Effector CD8-positive, alpha-beta T cell (primary cell): ENCODE data around the gene KCNA5.

Experiments used
- DNase-seq: peaks from one replicate; lab custom pipeline; 2025; lab: John Stamatoyannopoulos, UW

The KCNA5 gene

DNA sequence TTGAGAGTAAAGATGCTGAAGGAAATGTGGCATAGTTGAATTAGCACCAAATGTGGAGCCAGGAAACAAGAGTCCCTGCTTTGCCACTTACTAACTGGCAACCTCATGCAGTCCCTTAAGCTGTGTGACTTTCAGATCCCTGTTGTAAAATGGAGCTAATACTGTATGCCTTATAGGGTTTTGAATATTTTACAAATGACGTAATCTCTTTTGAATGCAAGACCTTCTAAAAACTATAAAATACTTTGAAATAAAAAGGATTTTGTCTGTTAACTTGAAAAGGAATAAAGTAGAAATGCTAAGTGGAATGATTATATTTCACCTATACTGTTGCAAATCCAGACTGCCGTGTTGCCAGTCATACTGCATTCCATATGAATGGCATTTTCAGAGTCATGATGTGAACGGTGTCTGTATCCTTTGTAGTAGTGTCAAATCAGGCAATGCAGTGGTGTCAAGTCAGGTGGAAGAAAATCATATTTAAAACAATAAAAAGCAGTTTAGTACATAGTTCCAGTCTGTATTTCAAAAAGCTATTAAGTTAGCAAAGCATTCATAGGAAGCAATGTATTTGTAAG lies 21.3 kb downstream of the KCNA5 start:
- no peak for DNase-seq

DNA sequence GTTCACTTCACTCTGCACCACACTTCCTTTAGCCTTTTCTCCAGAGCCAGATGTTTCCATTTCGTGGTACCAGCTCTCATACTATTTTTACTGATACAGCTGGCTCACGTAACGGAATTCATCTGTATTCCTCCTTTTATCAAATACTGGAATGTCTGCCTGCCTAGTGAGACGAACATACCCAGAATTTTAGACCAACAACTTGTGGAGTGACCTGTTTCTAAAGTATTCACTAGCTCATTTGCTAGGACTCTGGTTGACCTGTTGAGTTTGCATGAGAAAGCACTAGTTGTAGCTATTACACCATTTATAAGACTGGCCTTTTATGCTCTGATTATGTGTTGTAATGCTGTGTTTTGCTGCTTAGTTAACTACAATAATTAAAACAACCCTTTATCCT lies 22.6 kb downstream of the KCNA5 start:
- DNase-seq = no peak

DNA sequence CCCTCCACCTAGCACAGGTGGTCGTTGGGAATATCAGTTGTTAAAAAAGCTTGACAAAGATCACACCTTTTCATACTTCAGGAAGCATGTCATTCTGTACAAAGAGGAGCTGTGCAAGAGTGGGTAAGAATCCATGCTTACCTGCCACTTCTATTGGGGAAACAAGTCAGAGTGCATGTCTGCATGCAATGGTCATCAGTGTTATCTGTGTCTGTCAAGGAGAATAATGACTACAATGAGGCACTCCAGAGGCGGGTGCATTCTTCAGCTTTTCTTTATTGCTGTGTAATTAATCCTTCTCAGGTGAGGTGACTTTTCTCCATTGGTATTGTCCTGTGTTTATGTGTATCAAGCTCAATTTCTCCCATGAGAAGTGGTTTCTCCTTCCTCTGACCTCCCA lies 24.4 kb downstream of the KCNA5 start:
- DNase-seq = no peak

DNA sequence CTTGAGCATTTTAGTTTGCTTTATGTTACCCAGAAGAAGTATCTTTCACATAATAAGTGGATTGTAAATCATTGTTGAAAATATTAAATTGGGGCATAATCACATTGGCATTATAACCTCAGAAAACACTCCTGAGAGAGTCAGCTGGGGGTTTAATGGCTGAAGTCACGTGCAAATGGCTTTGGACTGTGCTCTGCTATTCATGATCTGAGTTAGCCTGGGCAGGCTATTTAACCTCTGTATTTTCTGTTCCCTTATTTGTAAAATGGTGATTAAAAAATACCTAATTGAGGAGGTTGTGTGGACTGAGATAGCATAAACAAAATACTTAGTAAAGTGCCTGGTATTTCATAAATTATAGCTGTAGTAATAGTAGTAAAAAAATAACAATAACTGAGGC lies 24.9 kb downstream of the KCNA5 start:
- no peak for DNase-seq

DNA sequence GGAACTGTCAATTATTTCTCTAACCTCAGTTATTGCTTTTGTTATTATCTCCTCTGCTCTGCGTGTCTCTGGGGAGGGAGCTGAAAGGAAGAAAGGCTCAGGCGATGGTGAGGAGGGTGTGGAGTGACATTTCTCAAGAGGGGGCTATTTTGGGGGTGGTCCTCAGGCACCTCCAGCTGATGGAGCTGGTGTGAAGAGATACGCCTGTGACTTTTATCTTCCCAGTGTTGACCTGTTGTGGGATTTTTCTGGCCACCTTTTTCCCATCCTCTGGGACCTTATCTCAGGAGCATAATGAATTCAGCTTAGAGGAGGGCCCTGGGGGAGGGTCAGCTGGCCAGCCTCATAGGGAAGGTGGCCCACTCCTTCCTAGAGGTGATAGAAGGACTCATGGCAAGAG lies 26.4 kb downstream of the KCNA5 start:
- DNase-seq = no peak

DNA sequence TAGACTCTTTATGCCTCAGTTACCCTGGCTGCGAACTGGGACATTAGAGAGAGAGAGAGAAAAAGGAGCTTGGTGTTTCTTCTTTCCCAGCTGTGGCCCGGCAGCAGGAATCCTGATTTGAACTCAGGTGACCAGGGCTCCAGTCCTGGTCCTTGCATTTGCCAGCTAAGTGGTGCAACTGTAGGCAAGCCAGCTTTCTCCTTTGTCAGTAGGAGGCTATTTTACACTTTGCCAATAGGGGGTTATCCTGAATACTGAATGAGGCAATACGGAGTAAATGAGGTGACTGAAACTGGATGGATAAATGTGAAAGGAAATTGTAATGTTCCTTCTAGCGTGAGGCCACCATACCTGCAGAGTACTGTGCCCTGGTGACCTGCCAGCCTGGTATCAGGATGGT lies 27.8 kb downstream of the KCNA5 start:
- no peak for DNase-seq

DNA sequence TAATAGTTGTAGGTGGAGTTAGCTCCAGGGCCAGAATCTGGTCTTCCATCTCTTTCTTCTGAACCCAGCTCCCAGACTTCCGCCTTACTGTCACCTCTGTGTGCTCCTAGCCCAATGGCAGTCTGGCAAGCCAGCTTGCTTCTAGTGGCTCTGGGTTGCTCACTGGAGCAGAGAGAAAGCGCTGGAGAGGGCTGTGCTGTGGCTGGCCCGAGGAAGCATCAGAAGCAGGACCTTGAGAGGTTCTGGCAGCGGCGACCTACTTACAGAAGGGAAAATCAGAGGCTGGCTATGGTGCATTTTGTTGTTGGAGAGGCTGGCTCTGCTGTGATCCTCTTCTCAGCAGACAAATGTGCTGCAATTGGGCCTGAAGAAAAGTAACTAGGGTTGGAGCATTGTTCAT lies 28.6 kb downstream of the KCNA5 start:
- no peak for DNase-seq

DNA sequence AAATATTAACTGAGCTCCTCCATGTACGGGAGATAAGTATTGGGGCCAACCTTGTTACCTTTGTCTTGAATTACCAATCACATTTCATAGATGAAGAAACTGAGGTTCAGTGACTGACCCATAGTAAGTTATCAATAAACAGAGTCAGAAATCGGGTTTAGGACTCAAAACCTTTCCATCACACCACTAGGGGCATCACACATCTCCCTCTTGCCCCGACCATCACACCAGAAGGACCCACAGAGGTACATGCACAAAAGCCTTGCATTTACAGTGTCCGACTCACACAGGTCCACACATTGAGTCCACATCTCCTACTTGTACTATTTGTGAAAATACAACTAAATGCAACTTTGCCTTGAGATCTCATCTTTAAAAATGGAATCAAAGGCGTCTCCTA lies 29.4 kb downstream of the KCNA5 start:
- no peak for DNase-seq

DNA sequence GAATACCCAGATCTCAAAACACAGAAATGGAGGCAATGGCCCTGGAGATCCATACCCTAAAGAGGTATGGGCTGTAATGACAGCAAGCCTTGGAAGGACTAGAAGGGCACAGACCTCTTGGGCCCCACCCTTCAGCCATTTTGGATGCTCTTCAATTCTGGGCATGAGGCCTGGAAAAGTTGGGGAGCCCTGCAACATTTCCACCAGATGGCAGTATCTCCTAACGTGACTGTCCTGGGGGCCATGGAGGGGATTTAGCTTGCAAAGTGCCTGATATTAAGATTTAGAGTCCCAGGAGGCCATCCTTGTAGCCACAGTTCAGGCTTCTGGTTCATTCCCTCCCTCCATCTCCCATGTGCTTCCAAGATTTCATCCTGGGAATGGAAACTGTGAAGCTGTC lies 30.2 kb downstream of the KCNA5 start:
- DNase-seq = no peak

DNA sequence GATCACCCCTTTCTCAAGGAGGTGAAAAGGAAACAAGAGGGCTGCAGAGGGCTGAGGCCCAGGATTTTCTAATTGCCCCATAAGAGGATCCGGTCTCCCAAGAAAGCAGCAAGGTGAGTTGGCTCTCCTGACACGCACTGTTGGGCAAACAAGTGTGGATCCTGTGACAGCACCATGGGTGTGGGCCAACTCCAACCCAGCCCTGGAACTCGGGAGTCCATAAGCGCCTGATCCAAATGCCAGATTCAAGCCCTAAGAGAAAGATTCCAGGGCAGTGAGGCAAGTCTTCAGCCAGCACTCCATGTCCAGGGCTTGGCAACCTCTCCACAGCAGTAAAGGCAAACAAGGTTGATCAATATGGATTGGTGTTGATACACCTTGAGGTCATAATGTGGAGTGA lies 33.1 kb downstream of the KCNA5 start:
- no peak for DNase-seq

DNA sequence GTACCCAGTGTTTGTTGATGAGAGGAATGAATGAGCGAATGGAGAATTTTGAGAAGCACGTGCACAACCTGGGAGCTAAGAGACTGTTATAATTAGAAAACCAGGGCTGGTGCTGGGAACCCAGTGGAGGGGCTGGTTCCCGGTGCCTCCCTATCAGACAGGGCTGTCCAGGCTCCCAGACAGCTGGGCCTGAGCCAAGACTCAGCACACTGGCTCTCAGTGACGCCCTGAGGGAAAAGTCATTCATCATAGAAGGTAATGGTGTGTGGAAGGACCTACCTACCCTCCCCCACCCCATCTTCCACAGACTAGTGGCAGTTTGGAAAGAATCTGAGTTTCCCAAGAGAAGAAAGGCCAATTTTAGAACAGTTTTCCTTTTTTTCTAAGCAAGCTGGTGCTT lies 34.7 kb downstream of the KCNA5 start:
- DNase-seq = no peak

DNA sequence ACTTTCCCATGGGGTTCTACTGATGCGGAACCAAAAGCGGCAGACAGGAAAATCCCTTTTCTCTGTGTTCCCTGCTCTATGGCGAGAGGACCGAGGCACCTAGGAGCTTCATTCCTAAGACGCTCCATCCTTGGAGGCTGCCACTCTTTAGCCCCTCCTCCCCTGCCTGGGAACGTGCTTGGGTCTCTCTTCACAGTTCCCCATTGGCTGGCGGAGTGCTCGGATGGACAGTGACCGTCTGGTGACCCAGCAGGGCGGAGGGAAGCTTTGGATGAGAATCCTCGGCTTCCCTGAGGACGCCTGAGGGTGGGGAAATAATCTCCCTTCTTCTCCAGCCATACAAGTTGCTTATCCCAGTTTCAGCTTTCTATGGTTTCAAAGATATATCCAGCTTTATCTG lies 37.3 kb downstream of the KCNA5 start:
- DNase-seq = no peak

DNA sequence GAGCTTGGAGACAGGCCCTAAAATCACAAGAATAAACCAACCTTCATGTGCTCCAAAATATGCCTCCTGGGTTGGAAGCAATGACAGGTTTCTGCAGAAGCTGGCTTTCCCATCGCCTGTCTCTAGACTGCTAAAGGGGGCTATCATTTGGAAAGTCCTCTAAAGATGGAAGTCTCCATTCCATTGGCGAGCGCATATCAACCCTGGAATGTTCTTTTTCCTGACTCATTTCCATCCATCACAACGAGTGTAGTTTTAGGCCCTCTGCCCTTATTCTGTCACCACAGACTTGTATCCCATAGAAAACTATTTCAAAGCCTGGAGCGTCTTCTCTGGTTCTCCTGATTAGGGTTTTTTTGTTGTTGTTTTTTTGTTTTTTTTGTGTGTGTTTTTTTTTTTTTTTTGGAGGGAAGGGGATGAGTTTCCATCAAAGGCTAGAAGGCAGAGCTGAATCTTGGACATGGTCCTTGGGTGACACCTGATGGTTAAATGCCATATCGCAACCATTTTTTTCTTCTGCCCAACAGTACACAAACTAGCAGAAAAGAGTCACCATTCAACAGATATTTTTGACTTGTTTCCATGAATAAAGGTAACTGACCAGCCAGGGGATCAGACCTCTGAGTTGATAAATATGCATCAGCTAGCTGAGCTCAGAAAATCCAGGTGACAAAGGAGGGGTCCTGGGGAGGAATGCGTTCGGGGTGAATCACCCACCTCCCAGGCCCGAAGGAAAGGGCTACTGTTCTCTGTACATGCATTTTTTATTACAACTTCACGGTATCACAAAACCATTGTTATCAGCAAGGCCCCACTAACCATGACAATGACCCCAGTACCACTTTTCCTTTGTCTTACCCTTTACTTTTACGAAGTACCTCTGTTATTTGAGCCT lies 40.5 kb downstream of the KCNA5 start:
- no peak for DNase-seq

DNA sequence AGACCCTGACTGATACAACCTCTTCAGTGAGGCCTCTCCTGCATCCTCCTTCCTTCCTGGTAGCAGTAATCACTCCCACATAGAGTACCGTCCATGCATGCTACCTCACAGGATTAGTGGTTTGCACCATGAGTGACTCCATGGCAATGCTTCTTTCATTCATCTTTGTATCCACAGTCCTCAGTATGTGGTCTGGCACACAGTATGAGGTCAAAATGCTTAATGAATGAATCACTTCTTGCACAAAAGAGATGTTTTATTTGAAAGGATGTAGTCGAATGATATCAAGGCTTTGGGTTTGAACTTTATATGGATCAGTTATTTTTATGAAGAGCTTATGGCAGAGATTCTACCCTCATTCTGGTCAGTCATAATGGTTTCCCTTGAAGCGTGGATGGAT lies 42.2 kb downstream of the KCNA5 start:
- no peak for DNase-seq

DNA sequence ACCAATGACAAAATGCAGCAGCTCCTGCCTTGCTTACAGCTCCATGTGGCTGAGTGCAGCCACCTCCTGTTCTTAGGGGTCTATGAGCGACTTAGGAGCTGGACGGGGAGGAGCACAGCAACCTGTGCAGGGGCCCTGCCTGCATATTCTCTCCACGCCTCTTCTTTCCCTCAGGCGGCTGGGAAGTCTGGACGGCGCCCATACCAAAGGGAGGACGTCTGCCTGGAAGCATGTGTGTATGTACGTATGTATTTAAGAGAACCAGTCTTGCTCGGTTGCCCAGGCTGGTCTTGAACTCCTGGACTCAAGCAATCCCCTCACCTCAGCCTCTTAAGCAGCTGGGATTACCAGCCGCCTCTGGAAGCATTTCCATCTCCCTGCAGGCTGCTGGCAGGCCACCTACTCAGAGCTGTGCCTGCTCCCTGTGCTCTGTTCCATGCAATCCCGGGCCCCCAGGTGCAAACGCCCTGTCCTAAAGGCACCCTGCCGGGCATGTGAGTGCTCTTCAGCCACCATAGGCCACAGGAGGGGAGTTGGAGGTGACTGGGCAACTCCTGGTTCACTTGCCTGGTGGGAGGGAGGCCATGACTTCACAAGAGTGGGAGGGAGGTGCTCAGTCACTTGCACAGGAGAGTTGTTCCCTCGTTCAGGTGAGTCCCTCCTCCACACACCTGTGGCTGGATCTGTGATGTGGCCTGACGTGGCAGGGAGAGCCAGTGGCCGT lies 44.3 kb downstream of the KCNA5 start:
- DNase-seq = no peak

DNA sequence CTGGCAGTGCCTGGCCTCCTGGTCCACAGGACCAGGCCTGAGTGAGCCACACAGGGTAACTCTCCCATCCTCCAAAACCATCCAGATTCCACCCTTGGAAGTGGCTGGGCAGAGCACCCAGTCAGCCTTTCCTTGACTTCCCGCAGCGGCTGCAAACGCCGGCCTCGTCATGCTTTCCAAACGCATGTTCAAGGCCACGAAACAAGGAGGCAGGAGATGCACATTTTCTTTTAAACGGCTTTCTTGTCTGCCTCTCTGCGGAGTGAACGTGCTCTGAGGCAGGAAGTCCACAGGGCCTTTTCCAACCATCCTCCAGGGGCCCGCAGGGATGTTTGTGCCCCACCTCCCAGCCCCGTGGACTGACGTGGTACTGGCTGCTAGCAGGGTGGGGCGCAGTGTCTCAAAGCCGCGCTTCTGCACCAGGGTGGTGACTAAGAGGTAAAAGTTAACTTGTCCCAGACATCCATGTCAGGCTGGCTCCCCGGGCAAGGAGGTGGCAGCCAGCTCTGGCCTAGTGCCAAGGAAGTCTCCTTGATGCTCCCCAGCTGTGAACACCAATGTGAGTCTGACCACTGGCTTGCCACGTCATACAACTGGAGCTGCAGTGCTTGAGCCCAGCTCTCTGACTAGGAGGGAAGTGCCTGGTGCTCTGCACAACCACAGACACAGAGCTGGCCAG lies 45.0 kb downstream of the KCNA5 start:
- no peak for DNase-seq

DNA sequence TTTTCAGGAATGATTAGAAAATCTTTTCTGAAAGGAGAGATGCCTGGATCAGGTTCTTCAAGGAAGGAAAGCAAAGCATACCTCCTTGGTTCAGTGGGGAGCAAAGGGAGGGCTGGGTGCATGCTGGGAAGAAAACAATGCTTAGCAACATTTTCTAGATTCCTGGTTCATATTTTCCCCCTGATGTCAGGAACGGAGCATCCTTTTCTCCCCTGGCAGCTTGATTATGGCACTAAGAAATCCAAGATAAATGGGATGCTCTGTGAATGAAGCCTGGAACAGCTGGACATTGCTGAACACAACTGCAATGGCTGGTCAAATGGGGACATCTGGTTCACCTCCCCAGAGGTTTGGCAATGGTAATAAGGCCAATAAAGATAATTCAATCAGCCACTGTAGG lies 50.9 kb downstream of the KCNA5 start:
- no peak for DNase-seq

DNA sequence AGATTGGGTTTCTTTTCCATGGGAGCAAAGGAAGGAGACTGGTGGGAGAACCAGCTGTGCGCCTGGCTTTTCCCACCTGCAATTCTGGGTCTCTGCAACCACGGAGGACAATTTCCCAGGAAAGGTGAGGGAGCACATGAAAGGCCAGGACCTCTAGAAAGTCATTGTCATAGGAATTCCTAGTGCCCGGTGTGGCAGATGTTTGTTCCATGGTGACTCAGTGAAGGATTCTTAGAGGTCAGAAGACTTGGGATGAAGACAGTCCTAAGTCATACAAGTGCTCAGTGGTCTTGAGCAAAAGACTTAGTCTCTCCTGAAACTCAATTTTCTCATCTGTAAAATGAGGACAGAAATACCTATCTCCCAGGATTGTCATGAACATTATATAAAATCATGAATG lies 51.3 kb downstream of the KCNA5 start:
- no peak for DNase-seq
